GM23338 (cell line): ENCODE measurements around the gene MTCH2. TPM values are rescaled to one million over a fixed set of nuclear protein-coding genes. Genes with fewer than 3 reads are reported as not detected.

Experiments
- ATAC-seq: fragments of 200-7000 bp; cut with Tn5 transposase; 3 replicates; pipeline ENCODE4 v1.9.1; 2020
- DNase-seq: peaks from one replicate; pipeline ENCODE4 v3.0.0-alpha.2; 2015; ENCODE audit warnings: low spot score
- H2AFZ ChIP-seq: fragments of 200-600 bp; sonication (generic); 2 replicates; pipeline ENCODE4 v1.8.0; 2016; ENCODE audit warnings: antibody characterized with exemption, mild to moderate bottlenecking, moderate library complexity
- H3F3A ChIP-seq: fragments of 200-600 bp; sonication (generic); replicated peaks from 2 replicates; pipeline ENCODE4 v1.8.0; 2017; ENCODE audit warnings: antibody characterized with exemption, mixed run types, low read depth
- H3K27ac ChIP-seq: fragments of 200-600 bp; sonication (generic); 2 replicates; pipeline ENCODE4 v1.6.1; 2016; ENCODE audit warnings: low read depth
- H3K27me3 ChIP-seq: fragments of 200-600 bp; sonication (generic); 2 replicates; pipeline ENCODE4 v1.8.0; 2016; ENCODE audit warnings: mild to moderate bottlenecking, mixed run types, moderate library complexity; ENCODE audit not compliant: insufficient read depth
- H3K36me3 ChIP-seq: fragments of 200-600 bp; sonication (generic); 2 replicates; pipeline ENCODE4 v1.8.0; 2016; ENCODE audit warnings: mild to moderate bottlenecking; ENCODE audit not compliant: insufficient read depth
- H3K4me1 ChIP-seq: fragments of 200-600 bp; sonication (generic); 2 replicates; pipeline ENCODE4 v1.8.0; 2016; ENCODE audit warnings: mild to moderate bottlenecking, moderate library complexity; ENCODE audit not compliant: insufficient read depth
- H3K4me2 ChIP-seq: fragments of 200-600 bp; sonication (generic); 2 replicates; pipeline ENCODE4 v1.7.1; 2017; ENCODE audit warnings: mixed run types
- H3K4me3 ChIP-seq: fragments of 200-600 bp; sonication (generic); 2 replicates; pipeline ENCODE4 v1.6.1; 2016; ENCODE audit warnings: mixed run types
- H3K79me2 ChIP-seq: fragments of 200-600 bp; sonication (generic); replicated peaks from 2 replicates; pipeline ENCODE4 v1.8.0; 2017; ENCODE audit warnings: mild to moderate bottlenecking; ENCODE audit not compliant: insufficient read depth
- H3K9me2 ChIP-seq: fragments of 200-600 bp; sonication (generic); 2 replicates; pipeline ENCODE4 v1.8.0; 2017; ENCODE audit not compliant: insufficient read depth
- H4K20me1 ChIP-seq: fragments of 200-600 bp; sonication (generic); replicated peaks from 2 replicates; pipeline ENCODE4 v1.8.0; 2017; ENCODE audit warnings: mild to moderate bottlenecking; ENCODE audit not compliant: insufficient read depth
- H3K27ac Mint-ChIP-seq: 2 replicates; pipeline ENCODE4 v1.8.0; 2020; ENCODE audit warnings: inconsistent platforms, mild to moderate bottlenecking, moderate library complexity, mixed read lengths
- H3K27me3 Mint-ChIP-seq: 3 replicates; pipeline ENCODE4 v1.8.0; 2022; ENCODE audit warnings: low read depth, mild to moderate bottlenecking, moderate library complexity, mixed read lengths, inconsistent platforms; ENCODE audit not compliant: insufficient read depth, poor library complexity
- H3K36me3 Mint-ChIP-seq: 3 replicates; pipeline ENCODE4 v1.8.0; 2021; ENCODE audit warnings: low read depth, mild to moderate bottlenecking, inconsistent platforms, moderate library complexity, mixed read lengths
- H3K4me1 Mint-ChIP-seq: 3 replicates; pipeline ENCODE4 v1.8.0; 2020; ENCODE audit warnings: mild to moderate bottlenecking, inconsistent platforms, mixed read lengths
- H3K4me3 Mint-ChIP-seq: 3 replicates; pipeline ENCODE4 v1.8.0; 2021; ENCODE audit warnings: moderate library complexity, mild to moderate bottlenecking, inconsistent platforms, mixed read lengths
- H3K9me3 Mint-ChIP-seq: 3 replicates; pipeline ENCODE4 v1.8.0; 2020; ENCODE audit warnings: moderate library complexity, mild to moderate bottlenecking, inconsistent platforms, mixed read lengths
- CREB1 ChIP-seq: fragments of 250-450 bp; sonication (Bioruptor Pico); IDR thresholded peaks from 2 replicates; pipeline ENCODE4 v1.5.0; 2020; ENCODE audit warnings: low read depth, mild to moderate bottlenecking, moderate library complexity
- EZH2 ChIP-seq: fragments of 200-600 bp; sonication (generic); IDR thresholded peaks from one replicate; pipeline ENCODE4 v1.8.0; 2017; ENCODE audit warnings: antibody characterized with exemption, mild to moderate bottlenecking, low read depth; ENCODE audit not compliant: unreplicated experiment
- EZH2phosphoT487 ChIP-seq: fragments of 200-600 bp; sonication (generic); IDR thresholded peaks from one replicate; pipeline ENCODE4 v1.8.1; 2018; ENCODE audit warnings: antibody characterized with exemption; ENCODE audit not compliant: unreplicated experiment
- JUNB ChIP-seq: IDR thresholded peaks from one replicate; pipeline ENCODE4 v1.6.1; 2016; ENCODE audit warnings: antibody characterized with exemption; ENCODE audit not compliant: unreplicated experiment
- NANOG ChIP-seq: IDR thresholded peaks from 2 replicates; pipeline ENCODE4 v1.6.1; 2016; ENCODE audit warnings: antibody characterized with exemption, borderline replicate concordance
- POLR2AphosphoS5 ChIP-seq: IDR thresholded peaks from 2 replicates; pipeline ENCODE4 v1.6.1; 2016; ENCODE audit warnings: antibody characterized with exemption, low read depth
- STAT1 ChIP-seq: IDR thresholded peaks from one replicate; pipeline ENCODE4 v1.6.1; 2016; ENCODE audit warnings: antibody characterized with exemption; ENCODE audit not compliant: unreplicated experiment
- ZNF114 ChIP-seq: fragments of 250-450 bp; sonication (Bioruptor Pico); IDR thresholded peaks from 2 replicates; pipeline ENCODE4 v1.5.0; 2020; ENCODE audit warnings: mild to moderate bottlenecking, moderate library complexity
- ZNF331 ChIP-seq: fragments of 250-450 bp; sonication (Bioruptor Pico); IDR thresholded peaks from 2 replicates; pipeline ENCODE4 v1.5.0; 2020; ENCODE audit warnings: low read depth, mild to moderate bottlenecking, moderate library complexity
- ZNF462 ChIP-seq: fragments of 250-450 bp; sonication (Bioruptor Pico); IDR thresholded peaks from 2 replicates; pipeline ENCODE4 v1.5.0; 2020; ENCODE audit warnings: mild to moderate bottlenecking, moderate library complexity
- polyA plus RNA-seq: library from polyadenylated mRNA; unstranded; fragments of >200 nt; fragmentation: Nextera tagmentation; extraction: Ambion mirVana; gene quantifications from 2 replicates; pipeline ENCODE4 v1.2.1, GENCODE V29; 2016
- total RNA-seq: library from RNA; depleted of rRNA; stranded (reverse); fragments of >200 nt; shearing (Covaris generic); gene quantifications from 2 replicates; pipeline ENCODE4 v1.2.3, GENCODE V29; 2014
- TF ChIP-seq, protein P1 (sequence below): IDR thresholded peaks from one replicate; pipeline ENCODE4 v1.6.1; 2018; ENCODE audit warnings: antibody characterized with exemption; ENCODE audit not compliant: unreplicated experiment
- TF ChIP-seq, protein P2 (sequence below): IDR thresholded peaks from 2 replicates; pipeline ENCODE4 v1.6.1; 2016; ENCODE audit warnings: antibody characterized with exemption
- TF ChIP-seq, protein P3 (sequence below), 2 experiments: fragments of 200-600 bp in 1 of 2; sonication (generic) in 1 of 2; conservative IDR thresholded peaks; 2 replicates each; pipeline versions ENCODE4 v1.5.1 to v1.6.1; 2016 to 2017; ENCODE audit warnings: antibody characterized with exemption in 2 of 2, low read depth in 2 of 2, mild to moderate bottlenecking in 2 of 2, moderate library complexity in 1 of 2

MTCH2 gene
- total and polyA plus RNA-seq, 2 experiments from 2014 or later: 90.9 to 155 TPM

DNA sequence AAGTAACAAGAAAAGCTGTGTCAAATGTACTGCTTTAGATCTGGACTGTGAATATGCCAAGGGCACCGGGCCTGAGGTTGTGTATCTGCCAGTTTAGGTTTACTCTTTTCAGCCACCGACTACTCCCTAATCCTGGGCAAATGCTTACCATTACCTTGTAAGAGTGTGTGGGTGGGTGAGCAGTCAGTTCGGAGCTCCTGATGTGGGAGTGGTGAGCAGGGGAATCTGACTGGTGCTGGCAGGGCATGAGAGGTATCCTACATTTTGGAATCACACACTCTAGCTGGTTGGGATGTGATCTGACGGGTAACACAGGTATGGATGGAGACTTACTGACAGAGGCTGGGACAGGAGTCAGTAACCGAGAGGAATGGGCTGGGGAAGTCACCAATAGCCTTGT is 58.5 kb downstream of the MTCH2 start:
- Histone ChIP-seq H3F3A (0 out of 2 replicates have a peak, but pooled peaks cover 3% of the 10 kb centered on the region), H3K36me3 (peaks cover 16% of the 10 kb centered on the region)

More for the DNA sequence above, 58.5 kb downstream of the MTCH2 start:
- TF ChIP-seq EZH2: no peak
- TF ChIP-seq JUNB: no peak
- TF ChIP-seq, protein P1, sequence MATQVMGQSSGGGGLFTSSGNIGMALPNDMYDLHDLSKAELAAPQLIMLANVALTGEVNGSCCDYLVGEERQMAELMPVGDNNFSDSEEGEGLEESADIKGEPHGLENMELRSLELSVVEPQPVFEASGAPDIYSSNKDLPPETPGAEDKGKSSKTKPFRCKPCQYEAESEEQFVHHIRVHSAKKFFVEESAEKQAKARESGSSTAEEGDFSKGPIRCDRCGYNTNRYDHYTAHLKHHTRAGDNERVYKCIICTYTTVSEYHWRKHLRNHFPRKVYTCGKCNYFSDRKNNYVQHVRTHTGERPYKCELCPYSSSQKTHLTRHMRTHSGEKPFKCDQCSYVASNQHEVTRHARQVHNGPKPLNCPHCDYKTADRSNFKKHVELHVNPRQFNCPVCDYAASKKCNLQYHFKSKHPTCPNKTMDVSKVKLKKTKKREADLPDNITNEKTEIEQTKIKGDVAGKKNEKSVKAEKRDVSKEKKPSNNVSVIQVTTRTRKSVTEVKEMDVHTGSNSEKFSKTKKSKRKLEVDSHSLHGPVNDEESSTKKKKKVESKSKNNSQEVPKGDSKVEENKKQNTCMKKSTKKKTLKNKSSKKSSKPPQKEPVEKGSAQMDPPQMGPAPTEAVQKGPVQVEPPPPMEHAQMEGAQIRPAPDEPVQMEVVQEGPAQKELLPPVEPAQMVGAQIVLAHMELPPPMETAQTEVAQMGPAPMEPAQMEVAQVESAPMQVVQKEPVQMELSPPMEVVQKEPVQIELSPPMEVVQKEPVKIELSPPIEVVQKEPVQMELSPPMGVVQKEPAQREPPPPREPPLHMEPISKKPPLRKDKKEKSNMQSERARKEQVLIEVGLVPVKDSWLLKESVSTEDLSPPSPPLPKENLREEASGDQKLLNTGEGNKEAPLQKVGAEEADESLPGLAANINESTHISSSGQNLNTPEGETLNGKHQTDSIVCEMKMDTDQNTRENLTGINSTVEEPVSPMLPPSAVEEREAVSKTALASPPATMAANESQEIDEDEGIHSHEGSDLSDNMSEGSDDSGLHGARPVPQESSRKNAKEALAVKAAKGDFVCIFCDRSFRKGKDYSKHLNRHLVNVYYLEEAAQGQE: no peak
- TF ChIP-seq STAT1: no peak
- TF ChIP-seq ZNF462 (CRISPR knock-in tag): no peak
- TF ChIP-seq POLR2AphosphoS5: no peak
- TF ChIP-seq CREB1 (CRISPR knock-in tag): no peak
- no peak for TF ChIP-seq ZNF331 (CRISPR knock-in tag)
- TF ChIP-seq, protein P2, sequence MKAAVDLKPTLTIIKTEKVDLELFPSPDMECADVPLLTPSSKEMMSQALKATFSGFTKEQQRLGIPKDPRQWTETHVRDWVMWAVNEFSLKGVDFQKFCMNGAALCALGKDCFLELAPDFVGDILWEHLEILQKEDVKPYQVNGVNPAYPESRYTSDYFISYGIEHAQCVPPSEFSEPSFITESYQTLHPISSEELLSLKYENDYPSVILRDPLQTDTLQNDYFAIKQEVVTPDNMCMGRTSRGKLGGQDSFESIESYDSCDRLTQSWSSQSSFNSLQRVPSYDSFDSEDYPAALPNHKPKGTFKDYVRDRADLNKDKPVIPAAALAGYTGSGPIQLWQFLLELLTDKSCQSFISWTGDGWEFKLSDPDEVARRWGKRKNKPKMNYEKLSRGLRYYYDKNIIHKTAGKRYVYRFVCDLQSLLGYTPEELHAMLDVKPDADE: no peak
- no peak for TF ChIP-seq NANOG
- no peak for TF ChIP-seq ZNF114 (CRISPR knock-in tag)
- TF ChIP-seq, protein P3, sequence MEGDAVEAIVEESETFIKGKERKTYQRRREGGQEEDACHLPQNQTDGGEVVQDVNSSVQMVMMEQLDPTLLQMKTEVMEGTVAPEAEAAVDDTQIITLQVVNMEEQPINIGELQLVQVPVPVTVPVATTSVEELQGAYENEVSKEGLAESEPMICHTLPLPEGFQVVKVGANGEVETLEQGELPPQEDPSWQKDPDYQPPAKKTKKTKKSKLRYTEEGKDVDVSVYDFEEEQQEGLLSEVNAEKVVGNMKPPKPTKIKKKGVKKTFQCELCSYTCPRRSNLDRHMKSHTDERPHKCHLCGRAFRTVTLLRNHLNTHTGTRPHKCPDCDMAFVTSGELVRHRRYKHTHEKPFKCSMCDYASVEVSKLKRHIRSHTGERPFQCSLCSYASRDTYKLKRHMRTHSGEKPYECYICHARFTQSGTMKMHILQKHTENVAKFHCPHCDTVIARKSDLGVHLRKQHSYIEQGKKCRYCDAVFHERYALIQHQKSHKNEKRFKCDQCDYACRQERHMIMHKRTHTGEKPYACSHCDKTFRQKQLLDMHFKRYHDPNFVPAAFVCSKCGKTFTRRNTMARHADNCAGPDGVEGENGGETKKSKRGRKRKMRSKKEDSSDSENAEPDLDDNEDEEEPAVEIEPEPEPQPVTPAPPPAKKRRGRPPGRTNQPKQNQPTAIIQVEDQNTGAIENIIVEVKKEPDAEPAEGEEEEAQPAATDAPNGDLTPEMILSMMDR (conservative IDR thresholded peaks at IDR 0.05; ENCODE audit: low read depth in 2 of 2): no peak
- no peak for TF ChIP-seq EZH2phosphoT487
- Histone ChIP-seq H3K4me1 (no peaks in the 10 kb centered on the region; the same call in 1 of the 2 replicates), H3K9me2 (no peaks in the 10 kb centered on the region), H3K4me2 (no peak overlapping the region), H3K4me3 (no peak overlapping the region), H4K20me1 (peaks cover 10% of the 10 kb centered on the region; the same call in 1 of the 2 replicates), H3K27ac (no peak overlapping the region), H2AFZ (no peak overlapping the region), H3K79me2 (peaks cover 20% of the 10 kb centered on the region), H3K27me3 (peaks cover 2% of the 10 kb centered on the region)
- peak overlapping the region; percentile 29; the same call in 1 of the 2 replicates for H3K27ac Mint-ChIP-seq
- DNase-seq: no peak
- peaks cover 8% of the 10 kb centered on the region for H3K4me1 Mint-ChIP-seq
- peaks cover 60% of the 10 kb centered on the region for H3K36me3 Mint-ChIP-seq
- H3K27me3 Mint-ChIP-seq: peaks cover 12% of the 10 kb centered on the region
- no peak overlapping the region for H3K4me3 Mint-ChIP-seq
- ATAC-seq: no peak
- H3K9me3 Mint-ChIP-seq: peaks cover 3% of the 10 kb centered on the region; the same call in 1 of the 3 replicates
